Measurements from ENCODE around the gene USP10. TPM values are rescaled to one million over a fixed set of nuclear protein-coding genes. Genes with fewer than 3 reads are reported as not detected.

The USP10 gene
- polyA plus RNA-seq, 2 donors: 17.1 to 25.9 TPM

- WGBS, 2 donors: 41 to 43% methylated on average over 29 of the region's 29 CpGs
- peaks cover 5 to 18% of the 10 kb centered on the region in 2 donors for H3K4me1 ChIP-seq (ENCODE audit: control insufficient read depth in 2 of 2, insufficient read depth in 2 of 2, low read length in 1 of 2)
- no peaks in the 10 kb centered on the region for H3K9me3 ChIP-seq (ENCODE audit: control insufficient read depth in 2 of 2, insufficient read depth in 1 of 2, low read depth in 1 of 2, low read length in 1 of 2)
- no peaks in the 10 kb centered on the region for H3K27me3 ChIP-seq (ENCODE audit: control insufficient read depth in 1 of 2, insufficient read depth in 2 of 2, low read length in 2 of 2)
- H3K27ac ChIP-seq (ENCODE audit: low read depth in 2 of 2, low read length in 1 of 2): peak overlapping the region in 1 of 2 donors; percentile 65
- H3K36me3 ChIP-seq (ENCODE audit: control insufficient read depth in 2 of 2, insufficient read depth in 2 of 2, low read length in 1 of 2): no peaks in the 10 kb centered on the region
- peak overlapping the region in 1 of 2 donors; percentile 49 for H3K4me3 ChIP-seq (ENCODE audit: low read depth in 1 of 2, low read length in 2 of 2)
Observed at GRCh38 chr16:84818989-84819643, 119.3 kb downstream of the USP10 start.

- Histone ChIP-seq H3K27ac (ENCODE audit: low read depth in 2 of 2, low read length in 1 of 2) (peak within 1 kb of the TSS; percentile 51 to 83), H3K27me3 (ENCODE audit: control insufficient read depth in 1 of 2, insufficient read depth in 2 of 2, low read length in 2 of 2) (no peaks in the 10 kb centered on the region), H3K36me3 (ENCODE audit: control insufficient read depth in 2 of 2, insufficient read depth in 2 of 2, low read length in 1 of 2) (no peaks in the 10 kb centered on the region), H3K4me3 (ENCODE audit: low read depth in 1 of 2, low read length in 2 of 2) (peak within 1 kb of the TSS; percentile 49 to 51), H3K4me1 (ENCODE audit: control insufficient read depth in 2 of 2, insufficient read depth in 2 of 2, low read length in 1 of 2) (peaks cover 5 to 18% of the 10 kb centered on the region in 2 donors), H3K9me3 (ENCODE audit: control insufficient read depth in 2 of 2, insufficient read depth in 1 of 2, low read depth in 1 of 2, low read length in 1 of 2) (no peaks in the 10 kb centered on the region)
- 3 to 4% methylated on average over 41 to 53 of the region's 53 CpGs for WGBS, 2 donors
Observed at GRCh38 chr16:84819644-84820304, 120.0 kb downstream of the USP10 start, which contains the start of gene CRISPLD2. Gene CRISPLD2 (plus strand): TSS chr16:84819985. CDS start chr16:84838496, 18,511 bp downstream.

GRCh38 chr16:84820305-84820684, 120.5 kb downstream of the USP10 start:
- Histone ChIP-seq H3K4me1 (ENCODE audit: control insufficient read depth in 2 of 2, insufficient read depth in 2 of 2, low read length in 1 of 2) (peaks cover 5 to 18% of the 10 kb centered on the region in 2 donors), H3K9me3 (ENCODE audit: control insufficient read depth in 2 of 2, insufficient read depth in 1 of 2, low read depth in 1 of 2, low read length in 1 of 2) (no peaks in the 10 kb centered on the region), H3K4me3 (ENCODE audit: low read depth in 1 of 2, low read length in 2 of 2) (peak overlapping the region; percentile 49 to 51), H3K27me3 (ENCODE audit: control insufficient read depth in 1 of 2, insufficient read depth in 2 of 2, low read length in 2 of 2) (no peaks in the 10 kb centered on the region), H3K27ac (ENCODE audit: low read depth in 2 of 2, low read length in 1 of 2) (peak overlapping the region; percentile 30 to 83), H3K36me3 (ENCODE audit: control insufficient read depth in 2 of 2, insufficient read depth in 2 of 2, low read length in 1 of 2) (no peaks in the 10 kb centered on the region)
- WGBS, 2 donors: 33 to 38% methylated on average over 8 of the region's 8 CpGs

- WGBS, 2 donors: 60 to 66% methylated on average over 12 of the region's 12 CpGs
- H3K27ac ChIP-seq (ENCODE audit: low read depth in 2 of 2, low read length in 1 of 2): peak overlapping the region; percentile 51 to 83
- no peaks in the 10 kb centered on the region for H3K36me3 ChIP-seq (ENCODE audit: control insufficient read depth in 2 of 2, insufficient read depth in 2 of 2, low read length in 1 of 2)
- peaks cover 5 to 18% of the 10 kb centered on the region in 2 donors for H3K4me1 ChIP-seq (ENCODE audit: control insufficient read depth in 2 of 2, insufficient read depth in 2 of 2, low read length in 1 of 2)
- no peaks in the 10 kb centered on the region for H3K9me3 ChIP-seq (ENCODE audit: control insufficient read depth in 2 of 2, insufficient read depth in 1 of 2, low read depth in 1 of 2, low read length in 1 of 2)
- H3K27me3 ChIP-seq (ENCODE audit: control insufficient read depth in 1 of 2, insufficient read depth in 2 of 2, low read length in 2 of 2): no peaks in the 10 kb centered on the region
- H3K4me3 ChIP-seq (ENCODE audit: low read depth in 1 of 2, low read length in 2 of 2): peak overlapping the region; percentile 49 to 51
Observed at GRCh38 chr16:84820771-84821170, 121.0 kb downstream of the USP10 start.

DNA sequence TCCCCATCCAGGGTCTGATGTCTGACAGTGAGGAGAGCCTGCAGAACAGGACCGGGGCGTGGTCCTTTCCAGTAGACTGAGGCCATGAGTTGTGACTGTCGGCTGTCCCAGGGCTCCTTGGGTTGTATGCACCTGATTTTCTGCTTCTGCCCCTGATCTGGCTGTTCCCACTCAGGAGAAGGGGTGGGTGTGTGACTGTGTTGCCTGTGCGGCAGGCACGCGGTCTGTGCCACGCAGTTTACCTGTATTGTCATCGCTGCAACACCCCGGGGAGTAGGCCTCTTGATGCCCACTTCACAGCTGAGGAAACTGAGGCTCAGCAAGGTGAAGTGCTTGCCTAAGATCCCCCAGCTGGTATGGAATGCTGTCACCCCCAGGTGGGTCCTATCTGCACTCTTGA, 121.4 kb downstream of the USP10 start:
- no peaks in the 10 kb centered on the region for H3K27me3 ChIP-seq (ENCODE audit: control insufficient read depth in 1 of 2, insufficient read depth in 2 of 2, low read length in 2 of 2)
- H3K4me1 ChIP-seq (ENCODE audit: control insufficient read depth in 2 of 2, insufficient read depth in 2 of 2, low read length in 1 of 2): peaks cover 5 to 18% of the 10 kb centered on the region in 2 donors
- peak overlapping the region; percentile 51 to 83 for H3K27ac ChIP-seq (ENCODE audit: low read depth in 2 of 2, low read length in 1 of 2)
- H3K36me3 ChIP-seq (ENCODE audit: control insufficient read depth in 2 of 2, insufficient read depth in 2 of 2, low read length in 1 of 2): no peaks in the 10 kb centered on the region
- H3K9me3 ChIP-seq (ENCODE audit: control insufficient read depth in 2 of 2, insufficient read depth in 1 of 2, low read depth in 1 of 2, low read length in 1 of 2): no peaks in the 10 kb centered on the region
- 75 to 77% methylated on average over 9 of the region's 9 CpGs for WGBS, 2 donors
- peak overlapping the region; percentile 49 to 51 for H3K4me3 ChIP-seq (ENCODE audit: low read depth in 1 of 2, low read length in 2 of 2)

- H3K36me3 ChIP-seq (ENCODE audit: control insufficient read depth in 2 of 2, insufficient read depth in 2 of 2, low read length in 1 of 2): no peaks in the 10 kb centered on the region
- H3K27me3 ChIP-seq (ENCODE audit: control insufficient read depth in 1 of 2, insufficient read depth in 2 of 2, low read length in 2 of 2): no peaks in the 10 kb centered on the region
- peak overlapping the region; percentile 51 to 67 for H3K27ac ChIP-seq (ENCODE audit: low read depth in 2 of 2, low read length in 1 of 2)
- 54 to 58% methylated on average over 13 of the region's 13 CpGs for WGBS, 2 donors
- H3K4me1 ChIP-seq (ENCODE audit: control insufficient read depth in 2 of 2, insufficient read depth in 2 of 2, low read length in 1 of 2): peaks cover 5 to 18% of the 10 kb centered on the region in 2 donors
- peak overlapping the region; percentile 16 to 49 for H3K4me3 ChIP-seq (ENCODE audit: low read depth in 1 of 2, low read length in 2 of 2)
- H3K9me3 ChIP-seq (ENCODE audit: control insufficient read depth in 2 of 2, insufficient read depth in 1 of 2, low read depth in 1 of 2, low read length in 1 of 2): no peaks in the 10 kb centered on the region
Observed at GRCh38 chr16:84821728-84822689, 122.2 kb downstream of the USP10 start.

DNA sequence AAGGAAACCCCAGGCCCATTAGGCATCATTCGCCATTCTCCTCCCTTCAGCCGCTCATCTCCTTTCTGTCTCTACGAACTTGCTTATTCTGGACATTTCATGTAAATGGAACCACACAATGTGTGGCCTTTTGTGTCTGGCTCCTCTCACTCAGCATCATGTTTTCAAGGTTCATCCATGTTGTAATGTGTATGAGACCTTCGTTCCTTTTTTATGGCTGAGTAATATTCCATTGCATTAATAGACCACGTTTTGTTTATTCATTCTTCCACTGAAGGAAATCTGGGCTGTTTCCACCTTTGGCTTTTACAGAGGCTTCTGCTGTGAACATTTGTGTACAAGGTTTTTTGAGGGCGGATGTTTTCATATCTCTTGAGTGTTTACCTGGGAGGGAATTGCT, 123.2 kb downstream of the USP10 start:
- H3K27me3 ChIP-seq (ENCODE audit: control insufficient read depth in 1 of 2, insufficient read depth in 2 of 2, low read length in 2 of 2): no peaks in the 10 kb centered on the region
- H3K4me1 ChIP-seq (ENCODE audit: control insufficient read depth in 2 of 2, insufficient read depth in 2 of 2, low read length in 1 of 2): peaks cover 5 to 18% of the 10 kb centered on the region in 2 donors
- no peak overlapping the region for H3K4me3 ChIP-seq (ENCODE audit: low read depth in 1 of 2, low read length in 2 of 2)
- peak overlapping the region; percentile 53 to 67 for H3K27ac ChIP-seq (ENCODE audit: low read depth in 2 of 2, low read length in 1 of 2)
- 90 to 93% methylated on average over 6 of the region's 6 CpGs for WGBS, 2 donors
- H3K9me3 ChIP-seq (ENCODE audit: control insufficient read depth in 2 of 2, insufficient read depth in 1 of 2, low read depth in 1 of 2, low read length in 1 of 2): no peaks in the 10 kb centered on the region
- no peaks in the 10 kb centered on the region for H3K36me3 ChIP-seq (ENCODE audit: control insufficient read depth in 2 of 2, insufficient read depth in 2 of 2, low read length in 1 of 2)

DNA sequence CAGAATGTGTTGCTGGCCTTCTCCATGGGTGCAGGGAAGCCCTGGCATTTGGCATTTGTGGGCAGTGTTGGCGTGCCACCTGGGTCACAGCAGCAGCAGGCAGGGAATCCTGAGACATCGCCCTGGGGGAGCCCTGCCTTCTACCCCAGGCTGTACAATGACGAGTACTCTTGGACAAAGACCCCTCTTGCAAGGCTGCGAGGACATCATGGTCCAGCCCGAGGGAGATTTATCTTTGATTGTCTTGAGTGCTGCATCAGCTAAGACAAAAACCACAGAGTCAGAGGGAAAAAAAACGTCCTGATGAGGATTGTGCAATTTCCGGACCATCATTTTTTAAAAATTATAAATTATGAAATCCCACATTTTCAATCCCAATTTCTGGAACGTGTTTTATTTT, 123.7 kb downstream of the USP10 start:
- H3K4me3 ChIP-seq (ENCODE audit: low read depth in 1 of 2, low read length in 2 of 2): no peak overlapping the region
- no peaks in the 10 kb centered on the region for H3K9me3 ChIP-seq (ENCODE audit: control insufficient read depth in 2 of 2, insufficient read depth in 1 of 2, low read depth in 1 of 2, low read length in 1 of 2)
- WGBS, 2 donors: 65 to 70% methylated on average over 8 of the region's 8 CpGs
- H3K27me3 ChIP-seq (ENCODE audit: control insufficient read depth in 1 of 2, insufficient read depth in 2 of 2, low read length in 2 of 2): no peaks in the 10 kb centered on the region
- H3K27ac ChIP-seq (ENCODE audit: low read depth in 2 of 2, low read length in 1 of 2): peak overlapping the region; percentile 53 to 67
- no peaks in the 10 kb centered on the region for H3K36me3 ChIP-seq (ENCODE audit: control insufficient read depth in 2 of 2, insufficient read depth in 2 of 2, low read length in 1 of 2)
- peaks cover 5 to 18% of the 10 kb centered on the region in 2 donors for H3K4me1 ChIP-seq (ENCODE audit: control insufficient read depth in 2 of 2, insufficient read depth in 2 of 2, low read length in 1 of 2)

DNA sequence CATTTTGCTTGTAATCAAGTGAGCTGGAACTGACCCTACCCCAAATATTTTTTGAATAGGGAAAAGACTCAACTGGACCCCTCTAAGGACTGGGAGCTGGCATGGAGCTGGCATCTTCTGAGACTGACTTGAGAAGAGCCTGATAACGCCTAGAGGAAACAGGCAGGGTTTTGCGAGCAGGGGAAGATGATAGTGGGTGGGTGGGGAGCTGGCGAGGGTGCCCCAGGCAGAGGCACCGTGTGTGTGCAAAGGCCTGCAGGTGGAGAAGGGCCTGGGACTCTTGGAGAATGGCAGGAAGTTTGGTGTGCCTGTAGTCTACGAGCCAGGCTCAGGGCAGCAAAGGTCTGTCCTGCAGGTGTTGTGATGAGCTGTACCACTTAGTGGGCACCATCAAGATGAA, 124.1 kb downstream of the USP10 start:
- 56 to 60% methylated on average over 5 of the region's 5 CpGs for WGBS, 2 donors
- Histone ChIP-seq H3K27ac (ENCODE audit: low read depth in 2 of 2, low read length in 1 of 2) (peak overlapping the region; percentile 40 to 65), H3K36me3 (ENCODE audit: control insufficient read depth in 2 of 2, insufficient read depth in 2 of 2, low read length in 1 of 2) (no peaks in the 10 kb centered on the region), H3K4me3 (ENCODE audit: low read depth in 1 of 2, low read length in 2 of 2) (no peak overlapping the region), H3K4me1 (ENCODE audit: control insufficient read depth in 2 of 2, insufficient read depth in 2 of 2, low read length in 1 of 2) (peaks cover 5 to 18% of the 10 kb centered on the region in 2 donors), H3K9me3 (ENCODE audit: control insufficient read depth in 2 of 2, insufficient read depth in 1 of 2, low read depth in 1 of 2, low read length in 1 of 2) (no peaks in the 10 kb centered on the region), H3K27me3 (ENCODE audit: control insufficient read depth in 1 of 2, insufficient read depth in 2 of 2, low read length in 2 of 2) (no peaks in the 10 kb centered on the region)

Data from esophagus (tissue), 2 donors.